Spleen (tissue), 3 donors: ENCODE data around the gene MCHR2.

Experiments
- POLR2A ChIP-seq, 3 donors: fragments of 450-650 bp; IDR thresholded peaks; one replicate each; pipeline ENCODE4 v1.5.1; 2017; ENCODE audit warnings: antibody characterized with exemption in 3 of 3, mild to moderate bottlenecking in 1 of 3
- POLR2AphosphoS5 ChIP-seq, 3 donors: sonication (generic); formaldehyde crosslinking; IDR thresholded peaks; one replicate each; pipeline ENCODE4 v1.5.1; 2017; ENCODE audit warnings: antibody characterized with exemption in 3 of 3

DNA sequence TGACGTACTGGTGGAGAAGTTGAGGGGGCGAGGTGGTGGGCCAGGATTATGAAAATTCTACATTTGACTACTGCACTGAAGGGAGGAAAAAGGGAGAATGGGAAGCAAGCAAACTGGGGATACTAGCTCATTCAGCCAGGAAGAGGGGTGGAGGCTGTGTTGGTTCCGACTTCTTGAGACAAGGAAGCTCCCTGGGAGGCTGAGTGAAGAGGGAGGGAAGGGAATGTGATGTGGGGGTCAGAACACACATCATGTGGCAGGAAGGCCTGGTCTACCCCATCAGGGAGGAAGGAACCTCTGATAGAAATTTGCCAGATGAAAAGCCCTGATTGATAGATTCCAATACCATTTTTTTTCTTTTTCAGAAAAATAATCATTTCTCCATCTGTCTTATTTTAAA is 28.8 kb upstream of the MCHR2 start:
- TF ChIP-seq POLR2AphosphoS5 (IDR thresholded peaks at IDR 0.05): no peak
- TF ChIP-seq POLR2A (IDR thresholded peaks at IDR 0.05): no peak
